CD14-positive monocyte (primary cell): ENCODE results near the gene MGME1. TPM values are rescaled to one million over a fixed set of nuclear protein-coding genes. Genes with fewer than 3 reads are reported as not detected.

Source experiments
- DNase-seq, 3 donors: peaks; one replicate each; pipeline ENCODE4 v3.0.0-alpha.2; 2011 to 2022
- H2AFZ ChIP-seq: 2 replicates; pipeline ENCODE4 v1.6.0; 2012; ENCODE audit warnings: mild to moderate bottlenecking, low read depth, low read length, inconsistent platforms; ENCODE audit not compliant: insufficient read depth, poor library complexity, severe bottlenecking
- H3K27ac ChIP-seq, 2 donors: 1 replicate in 1 of 2; 2 replicates in 1 of 2; pipeline ENCODE4 v1.5.1; 2012 to 2013; ENCODE audit warnings: low read length in 2 of 2, control low read depth in 1 of 2, inconsistent platforms in 1 of 2, low read depth in 1 of 2, mild to moderate bottlenecking in 1 of 2
- H3K27me3 ChIP-seq, 2 donors: one replicate each; pipeline versions ENCODE4 v1.6.0 to v1.6.1; 2011 to 2013; ENCODE audit warnings: low read length in 2 of 2; ENCODE audit not compliant: control insufficient read depth in 2 of 2, insufficient read depth in 2 of 2
- H3K36me3 ChIP-seq, 2 donors: replicated peaks in 1 of 2; 1 replicate in 1 of 2; 2 replicates in 1 of 2; pipeline versions ENCODE4 v1.5.1 to v1.6.1; 2012 to 2013; ENCODE audit warnings: low read length in 2 of 2, control low read depth in 1 of 2, inconsistent platforms in 1 of 2, mild to moderate bottlenecking in 1 of 2; ENCODE audit not compliant: insufficient read depth in 2 of 2, control insufficient read depth in 1 of 2
- H3K4me1 ChIP-seq, 2 donors: 1 replicate in 1 of 2; 2 replicates in 1 of 2; pipeline versions ENCODE4 v1.5.1 to v1.6.1; 2012 to 2013; ENCODE audit warnings: low read length in 2 of 2, control low read depth in 1 of 2, inconsistent platforms in 1 of 2, mild to moderate bottlenecking in 1 of 2, moderate library complexity in 1 of 2; ENCODE audit not compliant: insufficient read depth in 2 of 2, control insufficient read depth in 1 of 2
- H3K4me2 ChIP-seq: replicated peaks from 2 replicates; pipeline ENCODE3; 2012; ENCODE audit warnings: low read length, moderate library complexity, mild to moderate bottlenecking; ENCODE audit not compliant: poor library complexity, severe bottlenecking; ENCODE audit errors: extremely low read depth
- H3K4me3 ChIP-seq, 3 experiments: fragments of 200-600 bp in 1 of 3; sonication (generic) in 1 of 3; replicated peaks in 1 of 3; 1 replicate in 2 of 3; 2 replicates in 1 of 3; pipeline ENCODE4 v1.5.1; 2011 to 2013; ENCODE audit warnings: low read length in 3 of 3, mild to moderate bottlenecking in 3 of 3, control low read depth in 2 of 3, low read depth in 2 of 3, inconsistent platforms in 1 of 3, moderate library complexity in 1 of 3
- H3K79me2 ChIP-seq: 2 replicates; pipeline ENCODE4 v1.6.0; 2012; ENCODE audit warnings: mild to moderate bottlenecking, control low read depth, inconsistent platforms, low read length, moderate library complexity; ENCODE audit not compliant: insufficient read depth
- H3K9ac ChIP-seq: 2 replicates; pipeline ENCODE4 v1.6.0; 2017; ENCODE audit warnings: low read length, mild to moderate bottlenecking; ENCODE audit not compliant: insufficient read depth, poor library complexity, severe bottlenecking
- H3K9me3 ChIP-seq, 2 donors: replicated peaks in 1 of 2; 1 replicate in 1 of 2; 2 replicates in 1 of 2; pipeline versions ENCODE4 v1.5.1 to v1.6.1; 2012 to 2013; ENCODE audit warnings: low read length in 2 of 2, control low read depth in 1 of 2; ENCODE audit not compliant: control insufficient read depth in 1 of 2, insufficient read depth in 1 of 2
- H4K20me1 ChIP-seq: 2 replicates; pipeline ENCODE4 v1.6.0; 2012; ENCODE audit warnings: mild to moderate bottlenecking, low read length, control low read depth, moderate library complexity; ENCODE audit not compliant: insufficient read depth
- H3K27ac Mint-ChIP-seq, 7 donors: one replicate each; pipeline ENCODE4 v1.8.0; 2020; ENCODE audit warnings: mild to moderate bottlenecking in 7 of 7, mixed read lengths in 7 of 7, moderate library complexity in 6 of 7, inconsistent platforms in 2 of 7
- H3K27me3 Mint-ChIP-seq, 3 donors: one replicate each; pipeline ENCODE4 v1.8.0; 2021 to 2022; ENCODE audit warnings: low read depth in 3 of 3, mild to moderate bottlenecking in 3 of 3, mixed read lengths in 3 of 3, moderate library complexity in 3 of 3, inconsistent platforms in 1 of 3
- H3K36me3 Mint-ChIP-seq, 2 donors: one replicate each; pipeline ENCODE4 v1.8.0; 2020; ENCODE audit warnings: mixed read lengths in 2 of 2, inconsistent platforms in 1 of 2, mild to moderate bottlenecking in 1 of 2
- H3K4me1 Mint-ChIP-seq: one replicate; pipeline ENCODE4 v1.8.0; 2020; ENCODE audit warnings: mild to moderate bottlenecking, mixed read lengths
- H3K4me3 Mint-ChIP-seq, 2 donors: one replicate each; pipeline ENCODE4 v1.8.0; 2020; ENCODE audit warnings: mild to moderate bottlenecking in 2 of 2, mixed read lengths in 2 of 2, moderate library complexity in 1 of 2
- H3K9me3 Mint-ChIP-seq, 7 donors: one replicate each; pipeline ENCODE4 v1.8.0; 2020 to 2022; ENCODE audit warnings: mixed read lengths in 7 of 7, mild to moderate bottlenecking in 6 of 7, moderate library complexity in 6 of 7, inconsistent platforms in 2 of 7
- WGBS: methylation state at CpG from one replicate; pipeline ENCODE4 v1.1.5; 2013; ENCODE audit warnings: missing lambda C conversion rate; ENCODE audit not compliant: insufficient coverage; 5-methylcytosine and 5-hydroxymethylcytosine counted together
- intact Hi-C, 2 donors: fragments of 100-400 bp; cut with micrococcal nuclease; formaldehyde crosslinking; loops; one replicate each; pipeline versions ENCODE4 v1.15.0 to v1.15.1; 2023
- polyA plus RNA-seq, 3 donors: library from polyadenylated mRNA; depleted of rRNA in 1 of 3; unstranded in 2 of 3; stranded (reverse) in 1 of 3; fragments of 300-500 nt in 2 of 3; fragments of >200 nt in 1 of 3; fragmentation: Illumina TruSeq in 2 of 3; gene quantifications; 1 replicate in 2 of 3; 2 replicates in 1 of 3; pipeline ENCODE4 v1.2.3, GENCODE V29; 2012 to 2021
- TF ChIP-seq, protein P1 (sequence below): fragments of 200-600 bp; IDR thresholded peaks from one replicate; pipeline ENCODE4 v1.8.0; 2022; ENCODE audit warnings: antibody characterized with exemption, mild to moderate bottlenecking

The MGME1 gene
- polyA plus RNA-seq, 3 donors: 2.5 to 20.1 (median 13.4) TPM

DNA sequence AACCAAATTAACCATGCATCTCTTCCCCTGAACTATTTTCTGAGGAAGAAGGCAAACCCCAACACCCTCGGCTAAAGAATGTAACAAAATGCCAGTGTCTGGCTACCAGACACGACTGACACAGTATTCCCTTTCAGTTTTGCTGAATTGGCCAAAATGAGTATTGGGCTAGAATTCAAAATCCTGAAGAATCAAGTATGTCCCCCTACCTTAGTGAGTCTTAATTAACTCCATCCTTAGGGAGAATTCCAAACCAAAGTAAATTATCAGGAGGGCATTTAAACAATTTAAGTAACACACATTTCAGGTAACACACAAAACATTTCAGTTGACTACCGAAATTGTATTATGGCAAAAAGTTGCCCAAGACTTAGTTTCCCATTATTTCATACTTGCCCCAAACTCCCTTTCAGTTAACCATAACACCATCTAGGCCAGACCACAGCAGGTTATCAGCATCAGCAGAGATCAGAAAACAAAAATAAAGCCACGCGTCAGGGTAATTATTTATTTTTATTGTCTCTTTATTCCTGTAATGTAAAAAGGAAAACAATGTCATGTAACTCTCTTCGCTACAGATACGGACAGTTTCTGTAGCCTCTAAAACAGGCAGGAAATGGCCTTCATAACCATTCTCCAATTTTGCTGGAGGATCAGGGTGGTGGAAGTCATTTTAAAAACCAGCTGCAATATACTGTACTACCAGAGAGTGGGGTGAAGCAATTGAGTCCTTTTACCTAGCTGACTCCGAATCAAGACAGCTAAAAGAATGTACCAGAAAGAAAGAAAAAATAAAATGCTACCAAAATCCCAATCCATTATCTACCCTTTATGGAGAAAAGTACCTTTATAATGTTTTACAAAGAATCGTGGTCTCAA lies 2.1 kb upstream of the MGME1 start:
- H3K27me3 Mint-ChIP-seq: no peaks in the 10 kb centered on the region
- intact Hi-C loops: loop anchor here (5.0 to 10.0 kb wide), 2 partner anchors 284 to 318 kb away; partner anchors contain the start of genes RRBP1 (in 2 of the 2) and ZNF133 (in 1 of the 2)

More for the DNA sequence above, 2.1 kb upstream of the MGME1 start:
- Histone ChIP-seq H3K4me3 (peak overlapping the region; percentile 83 to 93 (median 92)), H3K27me3 (no peaks in the 10 kb centered on the region), H3K79me2 (peaks cover 84% of the 10 kb centered on the region), H3K4me2 (peak overlapping the region; percentile 96), H3K9me3 (no peaks in the 10 kb centered on the region), H3K27ac (peak overlapping the region; percentile 87 to 93), H3K36me3 (no peaks in the 10 kb centered on the region), H3K9ac (peak overlapping the region; percentile 90), H3K4me1 (peaks cover 76 to 94% of the 10 kb centered on the region in 2 donors), H4K20me1 (peaks cover 17% of the 10 kb centered on the region), H2AFZ (peak overlapping the region; percentile 39)
- Mint-ChIP-seq H3K4me1 (peaks cover 74% of the 10 kb centered on the region), H3K36me3 (peaks cover 6 to 7% of the 10 kb centered on the region in 2 donors), H3K27ac (peak overlapping the region; percentile 96 to 98 (median 97)), H3K9me3 (peaks cover 0 to 3% (median 0%) of the 10 kb centered on the region in 7 donors), H3K4me3 (peak overlapping the region; percentile 88 to 92)
- 0% methylated on average over 1 of the region's 9 CpGs for WGBS
- peak in 2 of 3 donors; percentile 24 to 31 for DNase-seq
- TF ChIP-seq, protein P1, sequence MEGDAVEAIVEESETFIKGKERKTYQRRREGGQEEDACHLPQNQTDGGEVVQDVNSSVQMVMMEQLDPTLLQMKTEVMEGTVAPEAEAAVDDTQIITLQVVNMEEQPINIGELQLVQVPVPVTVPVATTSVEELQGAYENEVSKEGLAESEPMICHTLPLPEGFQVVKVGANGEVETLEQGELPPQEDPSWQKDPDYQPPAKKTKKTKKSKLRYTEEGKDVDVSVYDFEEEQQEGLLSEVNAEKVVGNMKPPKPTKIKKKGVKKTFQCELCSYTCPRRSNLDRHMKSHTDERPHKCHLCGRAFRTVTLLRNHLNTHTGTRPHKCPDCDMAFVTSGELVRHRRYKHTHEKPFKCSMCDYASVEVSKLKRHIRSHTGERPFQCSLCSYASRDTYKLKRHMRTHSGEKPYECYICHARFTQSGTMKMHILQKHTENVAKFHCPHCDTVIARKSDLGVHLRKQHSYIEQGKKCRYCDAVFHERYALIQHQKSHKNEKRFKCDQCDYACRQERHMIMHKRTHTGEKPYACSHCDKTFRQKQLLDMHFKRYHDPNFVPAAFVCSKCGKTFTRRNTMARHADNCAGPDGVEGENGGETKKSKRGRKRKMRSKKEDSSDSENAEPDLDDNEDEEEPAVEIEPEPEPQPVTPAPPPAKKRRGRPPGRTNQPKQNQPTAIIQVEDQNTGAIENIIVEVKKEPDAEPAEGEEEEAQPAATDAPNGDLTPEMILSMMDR: peak; percentile 35
